GM23248 (cell line): Measurements from ENCODE around the gene ACTN4. TPM values are rescaled to one million over a fixed set of nuclear protein-coding genes. Genes with fewer than 3 reads are reported as not detected.
"Not testable (repeated sequence)": the region's sequence is repeated elsewhere in the genome, so short reads cannot be mapped to it uniquely, and the experiment has no call there.

Experiments
- DNase-seq: peaks from one replicate; pipeline ENCODE4 v3.0.0-alpha.2; 2015
- H2AFZ ChIP-seq: fragments of 200-600 bp; sonication (generic); 2 replicates; pipeline ENCODE4 v1.6.1; 2016; ENCODE audit warnings: antibody characterized with exemption
- H3F3A ChIP-seq: fragments of 200-600 bp; sonication (generic); 2 replicates; pipeline ENCODE4 v1.6.1; 2016; ENCODE audit warnings: mild to moderate bottlenecking, antibody characterized with exemption, mixed run types; ENCODE audit not compliant: insufficient read depth
- H3K27ac ChIP-seq: fragments of 200-600 bp; sonication (generic); 2 replicates; pipeline ENCODE4 v1.5.1; 2016; ENCODE audit warnings: mild to moderate bottlenecking
- H3K27me3 ChIP-seq: fragments of 200-600 bp; sonication (generic); replicated peaks from 2 replicates; pipeline ENCODE4 v1.6.1; 2016; ENCODE audit warnings: mild to moderate bottlenecking; ENCODE audit not compliant: insufficient read depth
- H3K36me3 ChIP-seq: fragments of 200-600 bp; sonication (generic); 2 replicates; pipeline ENCODE4 v1.6.1; 2016; ENCODE audit warnings: low read depth, mild to moderate bottlenecking
- H3K4me1 ChIP-seq: fragments of 200-600 bp; sonication (generic); 2 replicates; pipeline ENCODE4 v1.6.1; 2016; ENCODE audit warnings: mild to moderate bottlenecking; ENCODE audit not compliant: insufficient read depth
- H3K4me2 ChIP-seq: fragments of 200-600 bp; sonication (generic); one replicate; pipeline ENCODE4 v1.6.1; 2016; ENCODE audit warnings: mild to moderate bottlenecking; ENCODE audit not compliant: unreplicated experiment
- H3K4me3 ChIP-seq: fragments of 200-600 bp; sonication (generic); 2 replicates; pipeline ENCODE4 v1.5.1; 2016; ENCODE audit warnings: mild to moderate bottlenecking
- H3K79me2 ChIP-seq: fragments of 200-600 bp; sonication (generic); 2 replicates; pipeline ENCODE4 v1.6.1; 2016; ENCODE audit warnings: mild to moderate bottlenecking; ENCODE audit not compliant: insufficient read depth
- H3K9ac ChIP-seq: fragments of 200-600 bp; sonication (generic); 2 replicates; pipeline ENCODE4 v1.6.1; 2016; ENCODE audit warnings: mild to moderate bottlenecking
- H3K9me2 ChIP-seq: fragments of 200-600 bp; sonication (generic); 2 replicates; pipeline ENCODE4 v1.6.1; 2016; ENCODE audit warnings: mixed run types, mild to moderate bottlenecking, moderate library complexity; ENCODE audit not compliant: insufficient read depth
- H3K9me3 ChIP-seq: fragments of 200-600 bp; sonication (generic); one replicate; pipeline ENCODE4 v1.6.1; 2017; ENCODE audit warnings: low read depth
- H4K20me1 ChIP-seq: fragments of 200-600 bp; sonication (generic); 2 replicates; pipeline ENCODE4 v1.6.0; 2016; ENCODE audit not compliant: insufficient read depth
- EZH2 ChIP-seq: fragments of 200-600 bp; sonication (generic); IDR thresholded peaks from 2 replicates; pipeline ENCODE4 v1.6.1; 2018; ENCODE audit warnings: antibody characterized with exemption, mild to moderate bottlenecking; ENCODE audit not compliant: insufficient read depth, poor library complexity, severe bottlenecking
- EZH2phosphoT487 ChIP-seq: fragments of 200-600 bp; sonication (generic); IDR thresholded peaks from 2 replicates; pipeline ENCODE4 v1.6.1; 2018; ENCODE audit warnings: antibody characterized with exemption, moderate library complexity, mild to moderate bottlenecking, low read depth; ENCODE audit not compliant: insufficient read depth
- WGBS, 2 experiments: methylation state at CpG; one replicate each; pipeline ENCODE4 v1.1.6; 2015 to 2017; ENCODE audit warnings: low lambda C conversion rate in 2 of 2, low coverage in 1 of 2; ENCODE audit errors: missing lambda C conversion rate in 2 of 2; 5-methylcytosine and 5-hydroxymethylcytosine counted together
- in situ Hi-C: fragments of 300-500 bp; cut with MboI; formaldehyde crosslinking; loops from 2 replicates; pipeline ENCODE4 v1.15.0; 2020
- polyA plus RNA-seq: library from polyadenylated mRNA; unstranded; fragments of >200 nt; fragmentation: Nextera tagmentation; extraction: Ambion mirVana; gene quantifications from 2 replicates; pipeline ENCODE4 v1.2.1, GENCODE V29; 2016
- total RNA-seq: library from RNA; depleted of rRNA; stranded (reverse); fragments of >200 nt; shearing (Covaris generic); gene quantifications from 2 replicates; pipeline ENCODE4 v1.2.3, GENCODE V29; 2014

ACTN4 gene
- total and polyA plus RNA-seq, 2 experiments from 2014 or later = 84.6 to 477 TPM

GRCh38 chr19:38745316-38745715, 97.9 kb downstream of the ACTN4 start:
- no peak for TF ChIP-seq EZH2
- no peak for TF ChIP-seq EZH2phosphoT487
- no peaks in the 10 kb centered on the region for H3K79me2 ChIP-seq
- no peak overlapping the region for H3K4me3 ChIP-seq
- no peaks in the 10 kb centered on the region for H3K36me3 ChIP-seq
- H3F3A ChIP-seq = no peaks in the 10 kb centered on the region
- H3K9me3 ChIP-seq = no peaks in the 10 kb centered on the region
- no peak overlapping the region for H3K4me2 ChIP-seq
- no peak overlapping the region for H3K9ac ChIP-seq
- no peaks in the 10 kb centered on the region for H3K4me1 ChIP-seq
- no peaks in the 10 kb centered on the region for H4K20me1 ChIP-seq
- H3K27ac ChIP-seq = no peak overlapping the region
- no peak overlapping the region for H2AFZ ChIP-seq
- no peaks in the 10 kb centered on the region for H3K27me3 ChIP-seq
- in situ Hi-C loops = no loop called here
- H3K9me2 ChIP-seq = no peaks in the 10 kb centered on the region
- no peak for DNase-seq
- 69 to 77% methylated on average over 5 to 7 of the region's 7 CpGs for WGBS, 2 experiments

GRCh38 chr19:38753783-38754182, 106.3 kb downstream of the ACTN4 start:
- H3K27ac ChIP-seq, H2AFZ ChIP-seq, H3F3A ChIP-seq, H3K9me3 ChIP-seq, H4K20me1 ChIP-seq, H3K79me2 ChIP-seq, H3K36me3 ChIP-seq, H3K9ac ChIP-seq, H3K9me2 ChIP-seq, H3K27me3 ChIP-seq, DNase-seq, H3K4me1 ChIP-seq, in situ Hi-C loops, H3K4me2 ChIP-seq, H3K4me3 ChIP-seq: not testable (repeated sequence)
- 78 to 80% methylated on average over 3 of the region's 3 CpGs for WGBS, 2 experiments

GRCh38 chr19:38754196-38754595, 106.7 kb downstream of the ACTN4 start:
- H3K9ac ChIP-seq, H3K4me1 ChIP-seq, H3K27ac ChIP-seq, H2AFZ ChIP-seq, in situ Hi-C loops, H3K9me3 ChIP-seq, H3K4me3 ChIP-seq, H4K20me1 ChIP-seq, H3K9me2 ChIP-seq, H3F3A ChIP-seq, H3K36me3 ChIP-seq, H3K4me2 ChIP-seq, DNase-seq, H3K79me2 ChIP-seq, H3K27me3 ChIP-seq: not testable (repeated sequence)
- WGBS, 2 experiments = 37 to 56% methylated on average over 2 of the region's 2 CpGs

GRCh38 chr19:38759590-38760003, 112.1 kb downstream of the ACTN4 start:
- DNase-seq = no peak
- no peak overlapping the region for H2AFZ ChIP-seq
- no peaks in the 10 kb centered on the region for H3K9me3 ChIP-seq
- H3K36me3 ChIP-seq = no peaks in the 10 kb centered on the region
- H3K4me2 ChIP-seq = no peak overlapping the region
- H3K4me3 ChIP-seq = no peak overlapping the region
- no peaks in the 10 kb centered on the region for H4K20me1 ChIP-seq
- H3K4me1 ChIP-seq = no peaks in the 10 kb centered on the region
- no peaks in the 10 kb centered on the region for H3K27me3 ChIP-seq
- in situ Hi-C loops = no loop called here
- H3K27ac ChIP-seq = no peak overlapping the region
- no peaks in the 10 kb centered on the region for H3K79me2 ChIP-seq
- no peaks in the 10 kb centered on the region for H3K9me2 ChIP-seq
- no peaks in the 10 kb centered on the region for H3F3A ChIP-seq
- WGBS, 2 experiments = 49 to 52% methylated on average over 10 of the region's 10 CpGs
- no peak overlapping the region for H3K9ac ChIP-seq
- TF ChIP-seq EZH2phosphoT487 = no peak
- no peak for TF ChIP-seq EZH2

- WGBS, 2 experiments = 68 to 74% methylated on average over 5 to 6 of the region's 6 CpGs
- in situ Hi-C loops = not testable (repeated sequence)
Measured at GRCh38 chr19:38760805-38761517, 113.5 kb downstream of the ACTN4 start.

GRCh38 chr19:38761884-38762389, 114.5 kb downstream of the ACTN4 start:
- H4K20me1 ChIP-seq, H3K9me2 ChIP-seq, in situ Hi-C loops, H3K79me2 ChIP-seq, H3K9ac ChIP-seq, H3K36me3 ChIP-seq, H2AFZ ChIP-seq, H3K27me3 ChIP-seq, DNase-seq, H3K4me3 ChIP-seq, H3F3A ChIP-seq, H3K4me1 ChIP-seq, H3K27ac ChIP-seq, H3K4me2 ChIP-seq, H3K9me3 ChIP-seq: not testable (repeated sequence)
- 79 to 87% methylated on average over 9 of the region's 9 CpGs for WGBS, 2 experiments

More at GRCh38 chr19:38760805-38761517, 113.5 kb downstream of the ACTN4 start:
- not testable (repeated sequence) for H3K9me2 ChIP-seq, H3K27me3 ChIP-seq, H3F3A ChIP-seq, H3K9me3 ChIP-seq, H3K27ac ChIP-seq, H3K79me2 ChIP-seq, H3K4me1 ChIP-seq, DNase-seq, H3K4me3 ChIP-seq, H3K4me2 ChIP-seq, H3K9ac ChIP-seq, H4K20me1 ChIP-seq, H2AFZ ChIP-seq, H3K36me3 ChIP-seq
